Nephron progenitor cell (in vitro differentiated cells): Measurements from ENCODE around the gene DYTN.

Experiments
- DNase-seq: peaks from one replicate; pipeline ENCODE4 v3.0.0; 2021
- H3K27ac Mint-ChIP-seq: 2 replicates; pipeline ENCODE4 v1.8.0; 2021; ENCODE audit warnings: mild to moderate bottlenecking, moderate library complexity, mixed read lengths
- H3K27me3 Mint-ChIP-seq: 2 replicates; pipeline ENCODE4 v1.8.0; 2021; ENCODE audit warnings: mild to moderate bottlenecking, low read depth, mixed read lengths; ENCODE audit not compliant: poor library complexity
- H3K36me3 Mint-ChIP-seq: 2 replicates; pipeline ENCODE4 v1.8.0; 2021; ENCODE audit warnings: low read depth, mixed read lengths
- H3K4me1 Mint-ChIP-seq: 2 replicates; pipeline ENCODE4 v1.8.0; 2021; ENCODE audit warnings: mixed read lengths
- H3K4me3 Mint-ChIP-seq: 2 replicates; pipeline ENCODE4 v1.8.0; 2021; ENCODE audit warnings: mild to moderate bottlenecking, moderate library complexity, mixed read lengths
- H3K9me3 Mint-ChIP-seq: 2 replicates; pipeline ENCODE4 v1.8.0; 2021; ENCODE audit warnings: mild to moderate bottlenecking, moderate library complexity, mixed read lengths
- TF ChIP-seq, protein P1 (sequence below): fragments of 200-600 bp; sonication (generic); IDR thresholded peaks from 2 replicates; pipeline ENCODE4 v1.5.0; 2021; ENCODE audit warnings: antibody characterized with exemption

The DYTN gene

DNA sequence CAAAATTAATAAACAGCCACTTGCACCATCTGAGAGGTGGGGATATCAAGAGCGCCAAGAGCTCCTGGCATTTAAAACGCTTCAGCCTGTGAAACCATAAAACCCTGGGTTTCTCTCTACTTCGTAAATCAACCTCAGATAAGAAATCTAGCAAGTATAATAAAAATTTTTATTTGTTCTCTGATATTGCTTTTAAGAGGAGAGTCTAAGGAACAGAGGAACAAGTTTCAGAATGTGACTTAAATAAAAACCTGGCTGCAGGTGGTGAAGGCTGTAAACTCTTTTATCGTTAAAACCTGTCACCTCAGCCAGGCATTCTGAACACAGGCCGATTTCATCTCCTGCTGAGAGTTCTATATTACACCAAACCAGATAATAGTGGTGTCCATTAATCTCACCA is 9.9 kb downstream of the DYTN start:
- Mint-ChIP-seq H3K9me3 (no peaks in the 10 kb centered on the region), H3K27ac (no peak overlapping the region), H3K4me3 (no peak overlapping the region), H3K27me3 (peaks cover 13% of the 10 kb centered on the region), H3K36me3 (no peaks in the 10 kb centered on the region), H3K4me1 (no peaks in the 10 kb centered on the region)
- DNase-seq: no peak
- TF ChIP-seq, protein P1, sequence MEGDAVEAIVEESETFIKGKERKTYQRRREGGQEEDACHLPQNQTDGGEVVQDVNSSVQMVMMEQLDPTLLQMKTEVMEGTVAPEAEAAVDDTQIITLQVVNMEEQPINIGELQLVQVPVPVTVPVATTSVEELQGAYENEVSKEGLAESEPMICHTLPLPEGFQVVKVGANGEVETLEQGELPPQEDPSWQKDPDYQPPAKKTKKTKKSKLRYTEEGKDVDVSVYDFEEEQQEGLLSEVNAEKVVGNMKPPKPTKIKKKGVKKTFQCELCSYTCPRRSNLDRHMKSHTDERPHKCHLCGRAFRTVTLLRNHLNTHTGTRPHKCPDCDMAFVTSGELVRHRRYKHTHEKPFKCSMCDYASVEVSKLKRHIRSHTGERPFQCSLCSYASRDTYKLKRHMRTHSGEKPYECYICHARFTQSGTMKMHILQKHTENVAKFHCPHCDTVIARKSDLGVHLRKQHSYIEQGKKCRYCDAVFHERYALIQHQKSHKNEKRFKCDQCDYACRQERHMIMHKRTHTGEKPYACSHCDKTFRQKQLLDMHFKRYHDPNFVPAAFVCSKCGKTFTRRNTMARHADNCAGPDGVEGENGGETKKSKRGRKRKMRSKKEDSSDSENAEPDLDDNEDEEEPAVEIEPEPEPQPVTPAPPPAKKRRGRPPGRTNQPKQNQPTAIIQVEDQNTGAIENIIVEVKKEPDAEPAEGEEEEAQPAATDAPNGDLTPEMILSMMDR: no peak

DNA sequence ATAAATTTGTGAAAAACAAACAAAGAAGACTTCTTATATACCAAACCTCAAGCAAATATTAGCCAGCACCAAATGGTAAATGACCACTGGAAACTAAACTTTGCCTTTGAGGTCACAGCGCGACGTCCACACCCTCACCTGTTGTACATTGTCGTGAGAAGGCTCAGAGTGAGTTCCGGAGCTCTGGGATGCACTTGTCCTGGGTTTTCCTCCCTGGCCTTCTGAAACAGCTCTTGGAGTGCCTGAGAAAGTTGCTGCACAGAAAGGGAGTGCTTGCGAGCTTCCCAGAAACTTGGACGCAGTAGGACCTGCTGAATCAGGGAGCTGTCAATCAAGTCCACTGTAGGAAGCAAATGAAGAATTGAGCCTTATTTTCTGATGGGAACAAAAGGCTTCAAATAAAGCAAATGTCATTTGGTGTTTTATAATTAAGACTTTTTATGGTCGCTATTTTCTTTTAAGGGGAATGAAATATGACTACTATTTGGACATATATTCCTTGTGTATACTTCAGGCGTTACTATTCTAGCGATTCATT is 11.0 kb downstream of the DYTN start:
- Mint-ChIP-seq H3K4me3 (no peak overlapping the region), H3K4me1 (no peaks in the 10 kb centered on the region), H3K27ac (no peak overlapping the region), H3K36me3 (no peaks in the 10 kb centered on the region), H3K27me3 (peaks cover 17% of the 10 kb centered on the region), H3K9me3 (no peaks in the 10 kb centered on the region)
- TF ChIP-seq, protein P1: no peak
- no peak for DNase-seq

DNA sequence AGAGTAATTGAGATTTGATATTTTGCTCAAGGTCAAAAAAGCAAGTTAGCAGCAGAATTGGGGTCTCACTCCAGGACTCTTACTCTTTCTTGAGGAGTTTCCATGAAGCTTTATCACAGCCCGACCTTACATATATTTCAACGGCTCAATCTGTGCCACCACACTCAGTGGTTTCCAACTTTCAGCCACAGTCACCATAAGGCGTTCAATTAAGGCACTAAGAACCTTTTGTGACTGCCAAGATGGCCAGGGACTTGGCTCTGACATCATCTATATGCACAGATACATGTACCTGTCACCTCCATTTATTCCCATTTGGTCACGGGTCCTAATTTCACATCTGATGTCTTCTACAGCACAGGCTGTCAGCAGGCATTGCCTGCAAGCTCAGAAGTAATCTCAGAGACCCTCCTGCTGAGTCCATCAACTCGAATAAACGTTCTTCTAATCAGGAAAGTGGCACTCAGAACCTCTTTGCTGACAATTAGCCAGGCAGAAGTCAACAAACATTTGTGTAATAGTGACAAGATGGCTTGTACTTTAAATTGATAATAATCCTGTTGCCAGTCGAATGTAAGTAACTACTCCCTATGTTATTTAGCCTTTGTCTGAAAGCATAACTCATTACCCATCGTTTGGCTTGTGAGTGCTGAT is 16.1 kb downstream of the DYTN start:
- Mint-ChIP-seq H3K27ac (no peak overlapping the region), H3K36me3 (no peaks in the 10 kb centered on the region), H3K27me3 (peaks cover 21% of the 10 kb centered on the region), H3K4me1 (no peaks in the 10 kb centered on the region), H3K9me3 (no peaks in the 10 kb centered on the region), H3K4me3 (no peak overlapping the region)
- DNase-seq: no peak
- TF ChIP-seq, protein P1: no peak

DNA sequence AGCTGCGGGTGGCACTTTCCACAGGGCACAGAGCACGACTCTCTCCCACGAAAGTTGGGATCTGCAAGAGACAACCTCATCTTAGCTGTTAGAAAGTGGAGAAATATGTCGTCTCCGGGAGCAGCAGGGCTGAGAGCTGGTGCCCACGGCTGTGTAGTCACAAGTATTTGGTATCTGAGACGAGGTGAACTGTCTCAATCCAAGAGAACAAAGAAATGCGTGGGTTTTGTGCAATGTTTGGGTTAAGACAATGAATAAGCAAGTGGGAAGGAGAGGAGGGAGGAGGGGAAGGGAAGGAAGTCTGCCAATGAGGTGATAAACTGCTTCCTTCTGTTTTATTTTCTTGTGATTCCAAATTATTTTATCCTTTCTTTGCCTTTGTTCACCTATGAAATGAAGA is 18.0 kb downstream of the DYTN start:
- no peak for DNase-seq
- Mint-ChIP-seq H3K36me3 (no peaks in the 10 kb centered on the region), H3K4me3 (no peak overlapping the region), H3K4me1 (no peaks in the 10 kb centered on the region), H3K9me3 (no peaks in the 10 kb centered on the region), H3K27me3 (peaks cover 17% of the 10 kb centered on the region), H3K27ac (no peak overlapping the region)
- TF ChIP-seq, protein P1: no peak

DNA sequence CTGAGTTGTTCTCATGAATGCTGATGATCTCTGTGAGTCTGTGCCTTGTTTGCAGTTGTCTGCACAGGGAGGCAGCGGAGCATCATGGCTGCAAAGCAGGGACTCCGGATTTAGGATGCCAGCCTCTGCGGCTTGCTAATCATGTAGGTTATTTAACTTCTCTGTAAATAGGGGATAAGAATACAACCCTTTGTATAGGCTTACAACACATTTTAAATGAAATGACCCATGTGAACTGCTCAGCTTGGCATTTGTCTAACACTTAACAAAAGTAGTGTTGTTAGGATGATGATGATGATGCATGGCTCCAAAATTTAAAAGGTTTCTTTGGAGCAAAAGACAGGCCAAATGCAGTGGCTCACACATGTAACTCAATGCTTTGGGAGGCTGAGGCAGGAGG is 19.4 kb downstream of the DYTN start:
- Mint-ChIP-seq H3K36me3 (no peaks in the 10 kb centered on the region), H3K27me3 (peaks cover 17% of the 10 kb centered on the region), H3K9me3 (no peaks in the 10 kb centered on the region), H3K4me1 (no peaks in the 10 kb centered on the region), H3K27ac (no peak overlapping the region), H3K4me3 (no peak overlapping the region)
- no peak for DNase-seq
- TF ChIP-seq, protein P1: no peak

DNA sequence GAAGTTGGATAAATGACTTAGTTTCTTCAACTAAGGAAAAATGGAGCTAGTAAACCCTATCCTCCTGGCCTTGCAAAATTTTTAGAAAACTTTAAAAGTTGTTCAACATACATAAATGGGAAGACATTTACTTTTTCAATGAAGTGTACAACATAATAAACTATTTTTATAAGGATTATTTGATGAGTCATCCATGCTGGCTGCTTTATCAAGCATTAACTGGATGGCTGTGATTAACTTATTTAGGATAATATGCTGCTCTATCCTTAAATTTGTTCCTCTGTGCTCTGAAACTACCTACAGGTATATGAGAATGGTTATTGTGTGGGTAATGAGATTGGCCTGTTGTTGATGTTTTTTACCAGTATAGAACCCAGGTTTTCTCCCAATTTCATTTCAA is 21.3 kb downstream of the DYTN start:
- Mint-ChIP-seq H3K4me1 (no peaks in the 10 kb centered on the region), H3K27me3 (peaks cover 14% of the 10 kb centered on the region), H3K4me3 (no peak overlapping the region), H3K9me3 (no peaks in the 10 kb centered on the region), H3K27ac (no peak overlapping the region), H3K36me3 (no peaks in the 10 kb centered on the region)
- DNase-seq: no peak
- TF ChIP-seq, protein P1: no peak
